DMS53 (cell line): ENCODE results near the gene ELL.
A peak's percentile ranks its signal among the peaks of the same experiment; 100 is the strongest.

Experiments
- DNase-seq: peaks from one replicate; lab custom pipeline; 2025; lab: John Stamatoyannopoulos, UW

The ELL gene

GRCh38 chr19:18504886-18505610, 16.8 kb downstream of the ELL start:
- peak; percentile 82 for DNase-seq

- peak; percentile 93 for DNase-seq
Measured at GRCh38 chr19:18503971-18504885, 17.6 kb downstream of the ELL start.

- DNase-seq, result no peak
Measured at GRCh38 chr19:18503337-18503970, 18.4 kb downstream of the ELL start.

- no peak for DNase-seq
Measured at GRCh38 chr19:18502638-18503294, 19.1 kb downstream of the ELL start.

GRCh38 chr19:18502246-18502637, 19.6 kb downstream of the ELL start:
- no peak for DNase-seq

- DNase-seq, result no peak
Measured at GRCh38 chr19:18501832-18502231, 20.0 kb downstream of the ELL start.

GRCh38 chr19:18501351-18501750, 20.5 kb downstream of the ELL start:
- no peak for DNase-seq

- no peak for DNase-seq
Measured at GRCh38 chr19:18500799-18501198, 21.1 kb downstream of the ELL start.

- DNase-seq, result no peak
Measured at GRCh38 chr19:18500376-18500775, 21.5 kb downstream of the ELL start.

- peak; percentile 9 for DNase-seq
Measured at GRCh38 chr19:18499055-18499775, 22.7 kb downstream of the ELL start.

GRCh38 chr19:18496980-18497256, 25.0 kb downstream of the ELL start:
- DNase-seq, result no peak

GRCh38 chr19:18496167-18496979, 25.5 kb downstream of the ELL start:
- peak; percentile 73 for DNase-seq

- no peak for DNase-seq
Measured at GRCh38 chr19:18495204-18495911, 26.5 kb downstream of the ELL start.

GRCh38 chr19:18494267-18494607, 27.6 kb downstream of the ELL start:
- DNase-seq, result no peak

- no peak for DNase-seq
Measured at GRCh38 chr19:18493440-18494266, 28.2 kb downstream of the ELL start.

- DNase-seq, result no peak
Measured at GRCh38 chr19:18491995-18492953, 29.6 kb downstream of the ELL start.

- DNase-seq, result no peak
Measured at GRCh38 chr19:18490728-18491127, 31.1 kb downstream of the ELL start.

GRCh38 chr19:18489627-18490184, 32.2 kb downstream of the ELL start:
- DNase-seq, result no peak
